Endometrial microvascular endothelial cells (primary cell): Measurements from ENCODE around the gene ARHGEF4. TPM values are rescaled to one million over a fixed set of nuclear protein-coding genes. Genes with fewer than 3 reads are reported as not detected.
"Not testable (repeated sequence)": the region's sequence is repeated elsewhere in the genome, so short reads cannot be mapped to it uniquely, and the experiment has no call there.

Experiments
- in situ Hi-C: cut with HindIII; loops from 2 replicates; pipeline ENCODE4 v1.10.0; 2017; ENCODE audit warnings: low sequenced_read_pairs, low pct_unique_long_range_greater_than_20kb; ENCODE audit errors: inconsistent ontology term
- total RNA-seq: library from RNA; depleted of rRNA; stranded (reverse); fragments of >200 nt; gene quantifications from one replicate; pipeline ENCODE4 v1.2.3, GENCODE V29; 2015; ENCODE audit errors: inconsistent ontology term

Gene ARHGEF4
- total RNA-seq, 1 donor from 2014 or later = not detected

DNA sequence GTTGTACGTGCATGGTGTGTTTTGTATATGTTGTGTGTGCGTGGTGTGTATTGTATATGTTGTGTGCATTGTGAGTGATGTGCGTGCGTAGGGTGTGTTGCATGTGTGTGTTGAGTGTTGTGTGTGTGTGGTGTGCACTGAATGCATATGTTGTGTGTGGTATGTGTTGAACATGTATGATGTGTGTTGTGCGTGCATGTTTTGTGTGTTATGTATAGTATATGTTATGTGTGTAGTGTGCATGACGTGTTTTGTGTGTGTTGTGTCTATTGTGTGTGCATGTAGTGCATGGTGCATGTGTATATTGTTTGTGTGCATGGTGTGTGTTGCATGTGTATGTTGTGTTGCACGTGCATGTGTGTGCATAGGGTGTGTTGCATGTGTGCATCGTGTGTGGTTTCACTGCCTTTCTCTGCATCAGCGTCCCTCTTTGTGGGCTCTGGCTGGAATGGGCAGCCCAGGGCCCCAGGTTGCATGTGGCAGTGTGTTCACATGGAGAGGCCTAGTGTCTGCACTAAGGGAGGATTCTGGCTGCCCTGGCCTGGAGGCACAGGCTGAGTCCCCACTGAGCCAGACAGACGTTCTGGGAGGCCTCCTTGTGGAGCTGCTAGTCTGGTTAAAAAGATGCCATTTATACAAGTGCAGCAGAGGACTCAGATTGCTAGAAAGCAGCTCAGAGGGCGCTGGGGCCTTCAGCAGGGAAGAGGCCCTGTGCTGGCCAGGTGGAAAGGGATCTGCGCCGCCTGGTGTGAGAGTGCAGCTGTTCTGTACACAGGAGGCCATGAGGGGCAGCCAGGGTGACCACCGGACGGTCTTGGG, 149.3 kb downstream of the ARHGEF4 start:
- in situ Hi-C loops = no loop called here

GRCh38 chr2:130986890-130987493, 150.3 kb downstream of the ARHGEF4 start:
- in situ Hi-C loops = no loop called here

DNA sequence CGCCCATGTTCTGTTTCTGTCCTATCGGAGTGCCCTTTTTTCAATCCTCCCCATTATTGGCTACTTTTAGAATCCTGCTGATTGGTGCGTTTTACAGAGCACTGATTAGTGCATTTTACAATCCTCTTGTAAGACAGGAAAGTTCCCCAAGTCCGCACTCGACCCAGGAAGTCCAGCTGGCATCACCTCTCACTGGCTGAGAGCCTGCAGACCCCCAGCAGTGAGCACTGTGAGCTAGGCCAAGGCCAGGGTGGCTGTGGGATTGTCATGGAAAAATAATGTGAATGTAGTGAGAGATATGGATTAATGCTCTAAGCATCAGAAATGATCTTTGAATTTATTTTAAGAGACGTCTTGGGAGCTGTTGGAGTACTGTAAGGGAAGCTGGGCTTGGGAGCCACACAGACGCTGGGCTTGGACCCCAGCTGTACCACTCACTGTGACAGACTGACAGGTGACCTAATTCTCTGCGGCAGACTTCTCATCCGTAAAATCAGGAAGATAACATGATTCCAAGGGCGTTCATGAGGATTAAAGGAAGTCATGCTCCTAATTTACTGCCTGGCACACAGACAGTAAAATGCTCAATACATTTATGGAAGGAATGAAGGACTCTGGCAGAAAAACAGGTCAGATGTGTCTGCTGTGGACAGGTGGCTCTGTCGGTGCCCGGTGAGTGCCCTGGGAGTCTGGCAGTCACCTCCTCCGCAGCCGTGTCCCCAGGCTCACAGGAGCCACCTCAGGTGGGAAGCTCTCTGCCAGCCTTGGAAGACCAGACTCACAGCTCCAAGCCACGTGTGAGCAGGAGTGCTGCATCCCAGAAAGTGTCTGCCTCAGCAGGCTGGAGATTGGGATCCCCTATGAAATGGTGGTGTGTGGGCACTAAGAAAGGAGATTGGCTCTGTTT, 151.1 kb downstream of the ARHGEF4 start:
- in situ Hi-C loops = no loop called here

- in situ Hi-C loops = not testable (repeated sequence)
Measured at GRCh38 chr2:130991446-130991845, 154.7 kb downstream of the ARHGEF4 start.

DNA sequence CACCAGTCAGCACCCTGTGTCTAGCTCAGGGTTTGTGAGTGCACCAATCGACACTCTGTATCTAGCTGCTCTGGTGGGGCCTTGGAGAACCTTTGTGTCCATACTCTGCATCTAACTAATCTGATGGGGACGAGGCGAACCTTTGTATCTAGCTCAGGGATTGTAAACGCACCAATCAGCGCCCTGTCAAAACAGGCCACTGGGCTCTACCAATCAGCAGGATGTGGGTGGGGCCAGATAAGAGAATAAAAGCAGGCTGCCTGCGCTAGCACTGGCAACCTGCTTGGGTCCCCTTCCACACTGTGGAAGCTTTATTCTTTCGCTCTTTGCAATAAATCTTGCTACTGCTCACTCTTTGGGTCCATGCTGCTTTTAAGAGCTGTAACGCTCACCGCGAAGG, 155.3 kb downstream of the ARHGEF4 start:
- in situ Hi-C loops = not testable (repeated sequence)

GRCh38 chr2:130996691-130997090, 160.0 kb downstream of the ARHGEF4 start:
- in situ Hi-C loops = no loop called here

DNA sequence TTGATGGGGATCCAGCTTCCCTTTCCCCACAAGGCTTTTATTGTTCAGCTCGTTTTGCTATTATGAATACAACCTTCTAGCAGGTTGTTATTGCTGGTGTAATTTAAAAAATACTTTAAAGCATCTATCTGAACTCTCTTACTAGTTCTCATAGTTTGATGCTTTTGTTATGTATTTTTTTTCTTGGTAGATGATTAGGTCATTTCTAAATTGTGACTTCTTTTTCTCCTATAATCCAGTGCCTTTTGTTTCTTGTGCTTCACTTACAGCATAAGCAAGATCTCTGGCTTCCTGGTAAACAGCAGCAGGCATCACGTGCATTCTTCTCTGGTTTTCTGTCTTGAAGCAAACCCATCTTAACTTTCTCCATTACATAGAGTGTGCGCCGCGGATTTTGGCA, 160.5 kb downstream of the ARHGEF4 start:
- in situ Hi-C loops = no loop called here

DNA sequence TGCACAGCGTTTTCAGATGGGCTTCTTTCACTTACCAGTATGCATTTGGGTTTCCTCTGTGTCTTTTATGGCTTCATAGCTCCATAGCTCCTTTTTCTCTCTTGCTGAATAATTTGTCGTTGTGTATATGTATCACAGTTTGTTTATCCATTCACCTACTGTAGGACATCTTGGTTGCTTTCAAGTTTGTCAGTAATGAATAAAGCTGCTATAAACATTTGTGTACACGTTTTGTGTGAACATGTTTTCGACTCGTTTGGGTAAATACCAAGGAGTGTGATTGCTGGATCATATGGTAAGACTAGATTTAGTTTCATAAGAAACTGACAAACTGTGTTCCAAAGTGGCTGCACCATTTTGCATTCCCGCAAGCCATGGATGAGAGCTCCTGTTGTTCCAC, 161.8 kb downstream of the ARHGEF4 start:
- in situ Hi-C loops = no loop called here

DNA sequence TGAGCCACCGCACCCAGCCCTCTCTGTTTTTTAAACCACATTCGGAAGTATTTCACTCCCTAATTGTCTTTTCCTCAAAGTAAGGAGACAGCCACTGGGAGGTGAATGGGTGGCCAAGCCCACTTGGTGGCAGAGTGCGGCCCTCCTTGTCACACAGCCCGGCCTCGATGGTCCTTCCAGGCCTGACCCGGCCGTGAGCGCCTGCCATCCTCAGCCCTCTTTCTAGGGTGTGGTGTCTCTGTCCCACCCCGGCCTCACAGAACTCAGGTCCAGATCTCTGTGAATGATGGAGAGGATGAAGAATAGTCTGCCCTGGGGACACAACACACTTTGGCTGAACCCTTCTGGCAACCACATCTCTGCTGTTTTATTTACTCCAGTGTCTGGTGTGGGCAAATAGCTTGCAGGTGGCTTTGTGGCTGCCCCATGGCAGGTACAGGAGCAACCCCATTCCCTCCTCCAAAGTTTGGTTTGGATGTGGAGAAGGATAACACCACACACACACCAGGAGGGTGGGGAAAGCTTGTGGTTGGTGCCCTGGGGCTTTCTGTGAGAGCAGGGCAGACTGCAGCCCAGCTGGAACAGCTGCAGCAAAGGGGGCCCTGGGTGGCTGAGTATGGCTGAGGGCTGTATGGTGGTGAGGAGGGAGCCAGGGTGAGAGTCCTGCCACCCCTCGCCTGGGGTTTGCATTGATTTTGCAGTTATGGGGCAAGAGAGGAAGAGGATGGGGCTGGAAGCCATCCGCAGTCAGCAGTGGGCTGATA, 167.9 kb downstream of the ARHGEF4 start:
- in situ Hi-C loops = no loop called here

GRCh38 chr2:131005216-131005935, 168.7 kb downstream of the ARHGEF4 start:
- in situ Hi-C loops = no loop called here

GRCh38 chr2:131006561-131006960, 169.8 kb downstream of the ARHGEF4 start:
- in situ Hi-C loops = no loop called here

- in situ Hi-C loops = no loop called here
Measured at GRCh38 chr2:131008967-131009366, 172.3 kb downstream of the ARHGEF4 start.

DNA sequence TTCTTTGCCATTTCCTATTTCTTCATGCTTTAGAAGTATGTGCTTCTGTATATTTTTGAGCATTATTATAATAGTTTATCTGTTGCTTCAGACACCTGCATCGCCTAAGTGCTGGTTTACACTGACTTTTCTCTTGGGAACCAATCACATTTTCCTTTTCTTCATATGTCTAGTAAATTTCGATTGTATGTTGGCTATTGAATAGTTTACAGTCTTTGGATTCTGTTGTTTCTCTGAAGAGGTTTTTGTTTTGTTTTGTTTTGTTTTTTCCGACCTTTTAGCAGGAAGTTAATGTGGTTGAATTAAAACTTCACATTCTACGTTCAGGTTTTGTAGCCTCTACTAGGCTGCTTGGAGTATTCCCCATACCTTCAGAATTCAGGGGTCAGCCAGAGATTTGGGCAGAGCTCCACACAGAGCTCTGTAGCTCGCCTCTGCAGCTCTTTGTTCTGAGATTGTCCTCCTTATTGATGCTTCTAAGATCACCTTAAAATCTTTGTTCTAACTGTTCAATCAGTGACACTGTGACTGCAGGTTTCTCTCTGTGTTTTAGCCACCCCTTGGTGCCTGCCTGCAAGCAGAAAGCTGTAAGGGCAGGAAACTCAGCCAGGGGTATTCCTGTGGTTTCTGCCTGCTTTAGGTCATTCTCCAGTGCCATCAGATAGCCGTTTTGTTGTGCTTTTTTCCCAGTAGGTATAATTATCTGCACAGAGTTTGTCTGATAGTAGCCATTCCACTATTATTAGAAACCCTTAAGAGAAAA, 173.2 kb downstream of the ARHGEF4 start:
- in situ Hi-C loops = no loop called here

DNA sequence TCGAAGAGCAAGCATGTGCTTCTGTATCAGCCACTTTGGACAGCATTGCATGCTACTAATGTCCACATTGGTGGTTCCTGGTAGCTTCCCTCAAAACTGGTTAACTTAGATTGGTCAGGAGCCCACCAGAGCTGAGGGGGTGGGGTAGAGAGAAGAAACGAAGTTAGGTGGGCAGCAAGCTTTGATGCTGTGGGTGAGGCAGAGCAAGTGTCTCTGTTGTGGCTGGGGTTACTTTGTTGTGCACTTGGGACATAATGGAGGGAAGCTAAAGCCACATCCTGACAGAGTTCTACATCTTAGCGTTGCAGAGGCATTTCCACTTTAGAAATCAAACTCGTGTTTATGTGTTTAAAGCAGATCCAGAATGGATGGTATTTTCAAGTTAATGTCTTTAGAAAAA, 173.9 kb downstream of the ARHGEF4 start:
- in situ Hi-C loops = no loop called here

DNA sequence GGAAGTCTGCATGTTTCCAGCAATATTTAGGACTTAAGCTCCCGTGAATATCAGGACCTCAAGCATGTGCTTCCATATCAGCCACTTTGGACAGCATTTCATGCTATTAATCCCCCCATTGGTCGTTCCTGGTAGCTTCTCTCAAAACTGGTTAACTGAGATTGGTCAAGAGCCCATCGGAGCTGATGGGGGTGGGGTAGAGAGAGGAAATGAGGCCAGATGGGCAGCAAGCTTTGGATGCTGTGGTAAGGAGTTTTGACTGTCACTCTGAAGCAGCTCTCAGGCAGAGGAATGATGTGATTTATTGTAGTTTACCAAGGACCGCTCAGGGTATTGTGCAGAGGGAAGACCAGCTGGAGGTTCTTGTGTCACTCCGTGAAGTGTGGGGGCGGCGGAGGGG, 174.8 kb downstream of the ARHGEF4 start:
- in situ Hi-C loops = no loop called here

GRCh38 chr2:131014141-131014540, 177.4 kb downstream of the ARHGEF4 start:
- in situ Hi-C loops = no loop called here

DNA sequence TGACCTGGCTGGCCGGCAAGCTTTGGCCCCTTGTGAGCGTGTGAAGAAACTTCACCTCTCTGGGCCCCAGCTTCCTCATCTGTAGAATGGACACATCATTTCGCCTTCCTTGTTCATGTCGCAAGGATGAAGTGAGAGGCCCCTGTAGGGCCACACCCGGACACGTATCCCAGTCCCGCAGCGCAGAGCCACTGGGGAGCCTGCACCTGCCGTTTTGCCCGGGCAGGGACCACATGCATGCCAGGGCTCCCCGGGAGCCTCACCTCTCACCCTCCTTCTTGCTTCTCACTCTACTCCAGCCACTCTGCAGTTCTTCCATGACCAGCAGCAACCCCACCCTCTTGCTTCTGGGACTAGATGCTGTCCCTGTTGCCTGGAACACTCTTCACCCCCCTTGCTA, 179.1 kb downstream of the ARHGEF4 start:
- in situ Hi-C loops = no loop called here
